T-helper 2 cell treated with Interferon-gamma antibody and Interleukin-4, amounts not matched to agents 100 ng/mL and 5 ng/mL, for 36 hours (primary cell): ENCODE measurements around the gene PLXNC1. TPM values are rescaled to one million over a fixed set of nuclear protein-coding genes. Genes with fewer than 3 reads are reported as not detected.

Experiments
- intact Hi-C: fragments of 100-400 bp; cut with micrococcal nuclease; formaldehyde crosslinking; loops from one replicate; pipeline ENCODE4 v1.15.1; 2023
- total RNA-seq: library from RNA; stranded (reverse); gene quantifications from 2 replicates; pipeline ENCODE4 v1.2.3, GENCODE V29; 2022

PLXNC1 gene
- total RNA-seq, 1 donor from 2014 or later, result 26.7 TPM

DNA sequence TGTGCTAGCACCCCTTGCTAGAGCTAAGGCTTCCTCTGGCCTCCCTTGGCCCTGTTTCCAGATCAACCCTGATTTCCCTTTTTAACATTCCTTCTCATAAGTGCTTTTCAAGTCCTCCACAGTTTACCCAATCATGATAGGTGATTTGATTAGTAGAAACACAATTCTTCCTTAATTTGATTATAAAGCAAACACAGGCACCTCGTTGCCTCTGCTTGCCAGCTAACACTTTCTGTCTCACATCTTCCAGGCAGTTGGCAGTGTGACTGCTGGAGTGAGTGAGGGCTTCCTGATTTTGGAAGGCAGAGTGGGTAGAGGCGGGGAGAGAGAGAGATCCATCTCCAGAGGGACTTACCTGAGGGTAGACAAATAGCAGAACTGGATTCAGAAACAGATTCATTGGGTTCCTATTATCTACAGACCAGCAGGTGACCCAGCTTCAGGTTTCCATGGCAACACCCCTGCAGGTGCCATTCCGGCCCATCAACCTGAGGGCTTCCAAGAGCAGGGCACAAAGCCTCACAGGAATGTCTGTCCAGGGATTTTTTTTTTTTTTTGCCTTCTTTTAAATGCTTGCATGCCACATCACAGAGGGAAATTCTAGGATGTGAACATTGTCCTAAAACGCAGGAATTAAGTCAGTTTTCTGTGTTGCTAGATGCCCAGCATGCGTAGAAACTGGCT, 77.7 kb downstream of the PLXNC1 start:
- intact Hi-C loops, result no loop called here

DNA sequence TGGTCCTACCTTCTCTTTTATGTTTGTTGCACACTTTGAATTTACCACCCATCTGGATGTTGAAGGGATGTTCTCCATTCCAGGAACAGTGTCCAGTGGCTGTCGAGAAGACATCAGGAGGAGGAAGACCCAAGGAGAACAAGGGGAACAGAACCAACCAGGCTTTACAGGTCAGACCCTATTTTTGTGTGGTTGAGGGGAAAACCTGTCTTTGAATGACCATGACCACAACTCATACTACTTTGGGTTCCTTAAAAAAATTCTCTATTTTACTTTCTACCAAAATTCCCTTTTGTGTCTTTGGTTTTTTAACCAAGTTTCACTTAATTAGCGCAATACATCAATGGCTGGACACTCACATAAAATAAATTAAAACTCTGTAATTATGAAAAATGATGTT, 78.7 kb downstream of the PLXNC1 start:
- intact Hi-C loops, result no loop called here

DNA sequence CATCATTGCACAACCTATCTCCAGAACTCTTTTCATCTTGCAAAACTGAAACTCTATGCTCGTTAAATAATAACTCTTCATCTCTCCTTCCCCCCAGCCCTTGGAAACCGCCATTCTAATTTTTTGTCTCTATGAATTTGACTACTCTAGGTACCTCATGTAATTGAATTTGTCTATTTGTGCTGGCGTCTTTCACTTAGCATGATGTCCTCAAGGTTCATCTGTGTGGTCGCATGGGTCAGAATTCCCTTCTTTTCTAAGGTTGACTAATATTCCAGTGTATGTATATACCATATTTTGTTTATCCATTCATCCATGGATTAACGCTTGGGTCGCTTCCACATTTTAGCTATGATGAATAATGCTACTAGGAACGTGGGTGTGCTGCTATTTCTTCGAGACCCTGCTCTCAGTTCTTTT, 80.1 kb downstream of the PLXNC1 start:
- intact Hi-C loops, result no loop called here

DNA sequence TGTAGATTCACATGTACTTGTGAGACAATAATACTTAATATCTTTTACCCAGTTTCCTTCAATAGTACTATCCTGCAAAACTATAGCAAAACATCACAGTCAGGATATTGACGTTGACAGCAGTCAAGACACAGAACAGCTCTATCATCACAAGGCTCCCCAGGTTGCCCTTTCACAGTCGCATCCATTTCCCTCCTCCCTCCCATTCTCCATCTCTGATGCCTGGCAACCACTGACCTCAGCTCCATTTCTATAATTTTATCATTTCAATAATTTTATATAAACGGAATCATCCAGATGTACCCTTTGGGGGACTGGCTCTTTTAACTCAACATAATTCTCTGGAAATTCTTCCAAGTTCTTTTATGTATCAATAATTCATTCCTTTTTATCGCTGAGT, 81.5 kb downstream of the PLXNC1 start:
- intact Hi-C loops, result no loop called here

DNA sequence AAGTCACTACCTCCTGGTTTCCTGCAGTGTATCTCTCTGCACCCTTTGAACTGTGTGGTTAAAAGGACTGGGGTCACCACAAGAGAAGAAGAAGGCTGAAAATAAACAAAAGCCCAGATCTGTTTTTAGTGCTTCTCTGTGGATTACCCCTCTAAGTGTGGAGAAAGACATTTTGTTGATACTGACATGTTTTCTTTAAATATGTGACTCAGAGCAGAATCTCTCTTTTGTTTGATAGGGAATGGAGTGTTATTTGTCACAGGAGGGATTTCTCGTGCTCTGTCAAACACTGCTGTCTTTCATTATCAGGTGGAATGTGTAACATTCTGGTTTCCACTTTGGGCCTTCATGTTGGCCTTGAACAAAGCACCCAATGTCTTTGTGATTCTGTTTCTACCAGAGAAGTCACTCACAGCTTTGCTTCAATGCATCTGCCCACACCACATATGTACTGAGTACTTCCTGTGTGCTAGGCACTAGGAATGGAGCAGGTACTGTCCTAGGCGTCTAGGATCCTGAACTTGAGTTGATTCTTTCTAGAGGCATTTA, 82.1 kb downstream of the PLXNC1 start:
- intact Hi-C loops, result no loop called here

DNA sequence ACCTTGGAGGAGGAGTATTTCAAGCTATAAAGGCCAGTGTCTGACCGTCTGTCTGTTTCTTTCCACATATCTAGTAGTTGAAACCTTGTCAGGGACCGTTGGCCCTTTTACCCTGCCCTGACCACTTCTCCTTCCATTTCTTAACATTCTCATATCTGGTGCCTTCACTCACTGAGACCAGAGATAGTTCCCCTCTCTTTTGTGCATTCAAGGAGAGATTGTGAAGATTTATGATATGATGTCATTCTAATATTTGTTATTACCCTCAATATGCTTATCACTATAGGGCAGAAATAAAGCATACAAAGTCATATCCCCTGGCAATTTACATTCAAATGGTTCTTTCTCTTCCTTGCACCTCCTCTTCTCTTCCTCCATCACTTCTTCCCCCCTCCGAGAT, 83.3 kb downstream of the PLXNC1 start:
- intact Hi-C loops, result no loop called here

DNA sequence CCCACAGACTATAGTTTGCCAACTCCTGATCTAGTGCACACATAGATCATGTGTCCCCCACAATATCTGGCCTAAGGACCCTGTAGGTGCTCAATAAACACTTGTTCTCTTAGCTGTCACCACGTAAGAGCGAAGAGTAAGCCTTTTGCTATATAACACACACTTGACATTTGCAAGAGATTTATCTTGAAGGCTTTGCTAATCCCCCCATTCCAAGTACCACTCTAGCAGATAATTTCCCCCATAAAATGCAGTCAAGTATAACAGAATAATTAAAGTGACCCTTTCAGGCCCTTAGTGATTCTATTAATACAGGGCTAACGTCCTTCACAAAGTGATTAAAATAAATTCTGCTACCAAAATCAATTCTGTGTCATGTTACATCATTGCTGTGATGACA, 87.5 kb downstream of the PLXNC1 start:
- intact Hi-C loops, result no loop called here

DNA sequence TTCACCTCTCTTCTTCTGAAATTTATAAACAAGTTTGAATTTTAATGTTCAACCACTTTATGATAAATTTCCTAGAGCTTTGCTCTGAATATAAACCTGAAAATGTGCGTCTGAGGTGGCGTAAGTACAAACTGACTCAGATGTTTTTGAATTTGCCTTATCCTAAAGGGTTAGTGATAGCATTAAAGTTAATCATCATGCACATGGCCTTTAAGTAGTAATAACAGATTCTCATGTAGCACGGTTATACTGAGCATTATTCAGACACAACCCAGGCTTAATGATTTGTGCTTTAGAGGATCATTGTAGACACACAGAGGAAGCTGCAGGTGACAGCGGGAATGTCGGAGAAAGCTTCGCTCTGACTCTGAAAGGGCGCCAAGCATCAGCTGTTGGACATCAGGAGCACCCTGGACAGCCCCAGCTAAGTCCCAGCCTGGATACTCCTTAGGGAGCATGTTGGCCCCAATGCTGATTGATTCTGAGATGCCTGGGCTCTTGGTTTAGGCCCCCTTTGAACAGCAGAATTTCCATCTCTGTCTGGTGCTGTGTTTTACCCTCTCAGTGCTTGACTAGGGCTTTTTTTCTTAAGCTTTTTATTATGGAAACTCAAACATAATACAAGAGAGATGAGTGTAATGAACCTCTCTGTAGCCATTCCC, 91.1 kb downstream of the PLXNC1 start:
- intact Hi-C loops, result no loop called here

DNA sequence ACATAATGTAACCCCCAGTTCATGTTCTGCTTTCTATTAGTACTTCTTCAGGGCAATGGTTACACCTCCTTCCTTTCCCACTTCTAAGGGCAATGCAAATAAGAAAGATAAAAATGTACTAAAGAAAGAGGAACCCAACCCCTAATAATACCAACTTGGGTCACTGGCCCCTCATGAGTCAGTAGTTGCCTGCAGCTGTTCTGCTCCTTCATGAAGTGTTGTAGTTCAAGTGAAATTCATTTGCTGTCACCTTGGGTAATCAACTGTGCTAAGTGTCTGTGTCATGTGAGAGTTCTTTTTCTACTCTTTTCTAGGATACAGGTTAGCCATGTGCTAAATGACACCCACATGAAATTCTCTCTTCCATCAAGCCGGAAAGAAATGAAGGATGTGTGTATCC, 91.8 kb downstream of the PLXNC1 start:
- intact Hi-C loops, result no loop called here

DNA sequence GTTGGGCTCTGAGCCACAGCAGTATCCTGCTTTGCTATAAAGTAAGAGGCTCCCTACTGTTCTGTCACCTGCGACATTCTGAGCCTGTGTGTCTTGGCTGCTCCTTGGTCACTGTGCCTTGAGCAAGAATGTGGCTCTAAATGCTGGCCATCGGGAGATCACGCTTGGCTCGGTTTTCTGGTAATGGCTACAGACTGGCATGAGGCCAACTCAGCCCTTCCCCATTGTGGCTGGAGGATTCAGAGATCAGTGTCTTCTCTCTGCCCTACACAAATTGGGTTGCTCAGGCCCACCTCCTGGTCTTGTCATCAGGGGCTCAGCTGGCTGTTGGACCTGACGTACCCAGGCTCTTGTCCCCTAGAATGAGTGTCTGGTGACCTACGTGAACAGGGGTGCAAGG, 94.5 kb downstream of the PLXNC1 start:
- intact Hi-C loops, result no loop called here

DNA sequence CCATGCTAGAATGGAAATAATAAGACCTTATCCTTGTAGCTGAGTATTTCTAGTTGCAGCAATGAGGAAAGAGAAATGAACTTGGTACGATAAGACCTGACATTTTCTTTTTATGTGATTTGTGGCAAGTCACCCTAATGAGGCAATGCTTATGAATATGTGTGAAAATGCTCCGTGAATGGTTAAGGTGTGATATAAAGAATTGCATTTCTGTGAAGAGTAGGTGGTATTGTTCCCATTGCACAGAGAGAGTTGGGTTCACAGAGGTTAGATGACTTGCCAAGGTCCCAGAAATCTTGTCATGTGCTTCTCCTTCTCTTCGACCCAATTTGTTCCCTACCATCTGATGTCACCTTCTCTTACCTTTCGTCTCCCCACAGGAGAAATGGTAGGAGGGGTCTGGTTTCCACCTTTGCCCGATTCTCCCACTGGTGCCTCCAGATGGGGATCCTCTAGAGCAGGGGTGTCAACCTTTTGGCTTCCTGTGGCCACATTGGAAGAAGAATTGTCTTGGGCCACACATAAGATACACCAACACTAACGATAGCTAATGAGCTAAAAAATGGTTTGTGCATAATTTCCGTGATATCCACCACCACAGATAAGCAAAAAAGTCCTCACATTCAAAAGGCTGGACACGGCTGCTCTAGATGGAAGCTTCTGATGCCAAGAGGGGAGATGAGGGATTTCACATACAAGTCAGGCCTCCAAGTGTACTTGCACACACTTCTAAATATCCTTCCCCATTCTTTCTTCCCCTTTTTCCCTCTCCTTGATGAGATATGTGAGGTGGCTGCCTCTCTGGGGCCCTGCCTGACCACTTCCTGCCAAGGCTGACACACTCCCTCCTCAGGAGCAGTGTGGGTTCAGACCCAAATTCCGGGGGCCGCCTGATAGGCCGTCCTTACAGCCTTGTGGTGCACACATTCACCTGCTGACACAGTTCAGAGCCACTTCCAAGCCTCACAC, 96.1 kb downstream of the PLXNC1 start:
- intact Hi-C loops, result no loop called here

DNA sequence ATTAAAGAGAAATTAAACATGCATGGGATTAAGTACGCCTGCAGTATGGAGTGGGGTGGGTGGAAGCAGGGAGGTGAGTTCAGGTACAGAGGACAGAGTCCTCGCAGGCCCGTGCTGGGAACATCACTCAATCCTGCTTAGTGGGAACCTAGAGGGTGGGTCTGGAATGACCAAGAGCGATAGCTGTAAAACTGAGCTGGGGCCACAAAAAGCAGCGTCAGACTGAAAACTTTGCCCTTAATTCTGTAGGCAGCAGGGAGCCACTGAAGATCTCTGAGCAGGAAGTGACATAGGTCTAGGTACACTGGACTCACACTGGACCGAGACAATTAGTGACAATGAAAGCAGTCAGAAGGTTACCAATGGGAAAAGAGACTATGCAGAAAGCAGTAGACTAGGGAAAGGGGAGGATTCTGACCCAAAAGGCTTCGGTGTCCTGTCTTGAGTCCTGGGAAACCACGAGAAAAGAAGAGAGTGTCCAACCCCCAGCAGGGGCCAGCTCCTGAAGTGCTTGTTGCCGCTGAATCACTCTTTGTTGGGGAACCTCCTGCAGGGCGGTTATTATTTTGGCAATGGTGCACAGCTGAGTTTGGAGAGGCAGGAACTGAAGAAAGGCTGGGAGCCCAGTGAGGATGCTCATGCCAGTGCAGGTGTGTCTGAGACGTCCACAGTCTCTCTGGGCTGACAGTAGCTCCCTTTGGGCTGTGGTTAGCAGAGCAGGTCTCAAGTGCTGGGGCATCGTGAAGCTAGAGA, 97.4 kb downstream of the PLXNC1 start:
- intact Hi-C loops, result no loop called here

DNA sequence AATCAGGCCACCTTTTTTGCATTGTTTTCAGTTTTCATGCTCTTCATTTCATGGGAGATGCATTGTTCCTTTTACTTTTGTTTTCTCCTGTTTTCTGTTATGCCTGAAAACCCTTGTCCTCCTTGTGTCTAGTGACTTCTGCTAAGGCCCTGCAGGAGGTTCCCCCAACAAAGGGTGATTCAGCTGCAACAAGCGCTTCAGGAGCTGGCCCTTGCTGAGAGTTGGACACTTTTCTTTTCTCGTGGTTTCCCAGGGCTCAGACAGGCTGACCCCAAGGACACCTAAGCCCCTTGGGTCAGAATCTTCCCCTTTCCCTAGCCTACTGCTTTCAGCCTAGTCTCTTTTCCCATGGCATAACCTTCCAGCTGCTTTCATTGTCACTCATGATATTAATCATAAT, 98.9 kb downstream of the PLXNC1 start:
- intact Hi-C loops, result no loop called here

DNA sequence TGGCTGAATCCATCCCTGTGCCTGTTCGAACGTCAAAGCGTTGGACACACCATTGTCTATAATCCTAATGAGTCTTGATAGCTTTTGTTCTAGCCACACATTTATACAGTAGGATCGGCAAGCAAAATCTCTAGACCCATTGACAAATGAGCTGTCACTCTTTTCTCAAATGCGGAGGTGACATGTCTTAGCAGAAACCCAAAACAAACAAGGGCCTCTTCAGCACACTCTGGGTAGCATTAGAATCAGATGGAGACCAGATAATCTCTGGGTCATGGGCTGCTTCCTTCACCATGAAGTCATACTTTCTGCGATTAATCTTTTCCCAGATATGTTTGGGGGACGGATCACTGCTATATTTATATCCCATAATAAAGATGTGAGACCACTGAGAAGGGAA, 100.2 kb downstream of the PLXNC1 start:
- intact Hi-C loops, result no loop called here

DNA sequence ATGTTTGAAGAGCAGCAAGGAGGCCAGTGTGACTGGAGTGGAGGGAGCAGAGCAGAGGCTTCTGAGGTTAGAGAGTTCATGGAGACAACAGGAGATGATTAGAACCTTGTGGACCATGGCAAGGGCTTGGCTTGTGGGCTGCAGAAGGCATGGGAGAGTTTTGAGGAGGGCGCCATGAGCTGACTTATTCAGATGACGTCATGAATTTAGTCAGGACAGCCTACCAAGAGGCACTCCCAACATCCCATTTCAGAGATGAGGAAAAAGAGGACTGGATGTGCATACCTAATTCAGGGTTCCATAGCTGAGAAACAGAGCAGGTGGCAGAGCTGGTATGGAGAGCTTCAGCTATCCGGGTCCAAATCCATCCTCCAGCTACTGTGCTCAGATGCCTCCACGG, 101.8 kb downstream of the PLXNC1 start:
- intact Hi-C loops, result no loop called here

DNA sequence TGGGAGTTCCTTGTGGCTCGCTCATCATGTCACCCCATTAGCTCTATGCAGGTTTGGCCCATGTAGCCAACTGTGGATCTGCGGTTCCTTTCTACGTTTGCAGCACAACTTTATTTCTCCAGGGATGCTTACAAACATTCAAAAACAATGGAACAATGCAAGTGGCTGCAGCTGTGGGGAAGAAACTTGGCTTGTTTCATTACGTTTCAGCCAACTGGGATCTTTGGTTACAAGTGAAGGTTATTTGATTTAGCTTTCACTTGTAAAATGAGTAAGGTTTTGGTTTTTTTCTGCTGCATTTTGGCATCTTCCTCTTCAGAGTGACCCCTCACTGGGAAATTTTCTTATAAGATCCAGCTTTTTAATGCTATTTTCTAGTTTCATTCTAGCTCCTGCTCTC, 105.9 kb downstream of the PLXNC1 start:
- intact Hi-C loops, result no loop called here

DNA sequence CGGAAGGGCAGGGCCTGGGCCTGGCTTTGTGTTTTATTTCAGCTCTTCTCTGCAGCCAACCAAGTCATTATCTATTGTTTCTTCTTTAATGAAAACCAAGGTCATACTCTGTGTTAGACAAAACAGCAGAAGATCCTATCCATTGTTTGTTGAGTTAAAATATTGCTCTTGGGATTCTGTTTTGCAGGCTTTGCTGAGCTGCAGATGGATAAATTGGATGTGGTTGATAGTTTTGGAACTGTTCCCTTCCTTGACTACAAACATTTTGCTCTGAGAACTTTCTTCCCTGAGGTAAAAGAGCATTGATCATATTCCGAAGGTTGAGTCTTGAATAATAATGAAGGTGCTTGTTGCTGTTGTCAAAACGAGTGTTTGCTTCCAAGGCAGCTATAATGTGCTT, 106.6 kb downstream of the PLXNC1 start:
- intact Hi-C loops, result no loop called here

DNA sequence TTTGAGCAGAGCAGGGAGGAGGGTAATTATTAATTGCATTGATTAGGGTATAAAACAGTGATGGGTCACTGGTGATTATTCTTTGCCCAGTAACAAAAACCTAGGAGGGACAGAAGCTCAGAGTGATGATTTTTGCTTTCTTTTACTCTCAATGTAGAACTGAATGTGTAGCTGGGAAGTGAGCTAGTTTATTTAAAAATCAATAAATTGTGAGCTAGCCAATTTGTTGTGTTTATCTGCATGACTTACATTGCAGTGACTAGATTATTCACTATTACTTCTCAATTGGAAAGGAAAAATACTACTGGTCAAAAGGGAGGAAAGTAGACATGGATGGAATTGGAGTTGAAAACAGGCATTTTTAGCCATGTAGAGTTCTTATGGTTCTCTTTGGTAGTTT, 107.1 kb downstream of the PLXNC1 start:
- intact Hi-C loops, result no loop called here

DNA sequence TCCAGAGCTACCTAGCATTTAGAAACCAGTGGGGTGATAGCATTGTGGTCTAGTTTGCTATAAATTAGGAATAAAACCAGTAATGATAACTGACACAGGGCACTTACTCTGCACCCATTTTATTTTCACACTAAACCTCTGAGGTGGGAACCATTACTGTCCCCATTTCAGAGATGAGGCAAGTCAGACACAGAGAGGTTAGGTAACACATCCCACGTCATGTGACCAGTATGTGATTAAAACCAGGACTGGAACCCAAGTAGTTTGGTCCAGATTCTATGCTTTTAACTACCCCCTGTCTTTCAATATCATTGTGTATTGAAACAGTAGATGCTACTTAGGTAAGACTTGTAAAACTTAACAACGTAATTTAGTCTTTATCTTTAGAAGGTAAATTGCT, 110.2 kb downstream of the PLXNC1 start:
- intact Hi-C loops, result no loop called here

DNA sequence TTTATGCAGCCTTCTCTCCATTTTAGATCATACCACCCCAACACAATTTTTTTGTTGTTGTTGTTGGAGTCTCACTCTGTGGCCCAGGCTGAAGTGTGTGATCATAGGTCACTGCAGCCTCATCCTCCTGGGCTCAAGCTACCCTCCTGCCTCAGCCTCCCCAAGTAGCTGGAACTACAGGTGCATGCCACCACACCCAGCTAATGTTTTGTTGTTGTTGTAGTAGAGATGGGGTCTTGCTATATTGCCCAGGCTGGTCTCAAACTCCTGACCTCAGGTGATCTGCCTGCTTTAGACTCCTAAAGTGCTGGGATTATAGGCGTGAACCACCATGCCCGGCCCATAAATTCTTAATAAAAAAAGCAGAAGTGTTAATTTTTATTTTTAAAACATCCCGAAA, 111.6 kb downstream of the PLXNC1 start:
- intact Hi-C loops, result loop anchor here (5.0 to 10.0 kb wide), 4 partner anchors 275 to 1775 kb away; partner anchors contain the start of genes EEA1, LTA4H and SOCS2

DNA sequence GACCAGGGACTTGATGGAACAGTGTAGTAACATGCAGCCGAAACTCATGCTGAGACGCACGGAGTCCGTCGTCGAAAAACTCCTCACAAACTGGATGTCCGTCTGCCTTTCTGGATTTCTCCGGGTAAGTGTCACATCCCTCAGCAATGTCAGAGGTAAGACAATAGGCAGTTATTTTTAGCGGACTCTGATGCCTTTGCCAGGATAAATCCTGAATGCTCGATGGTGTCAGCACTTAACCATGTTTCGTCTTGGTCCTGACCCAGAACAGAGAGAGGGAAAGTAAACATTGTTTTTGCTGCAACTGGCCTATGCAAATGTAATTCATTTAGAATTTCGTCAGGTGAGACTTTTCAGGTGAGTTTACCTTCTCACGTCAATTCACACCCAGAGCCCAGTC, 112.3 kb downstream of the PLXNC1 start:
- intact Hi-C loops, result loop anchor here (5.0 to 10.0 kb wide), 4 partner anchors 274 to 1774 kb away; partner anchors contain the start of genes EEA1, LTA4H and SOCS2
